ENCODE results near the gene NTN5. TPM values are rescaled to one million over a fixed set of nuclear protein-coding genes. Genes with fewer than 3 reads are reported as not detected.

NTN5 gene
- total and polyA plus RNA-seq, 10 of the 15 experiments (the other 5 are each of a cell fraction or from before 2014, with no cell fraction given), result 0.07 to 0.22 TPM; not detected in 8

DNA sequence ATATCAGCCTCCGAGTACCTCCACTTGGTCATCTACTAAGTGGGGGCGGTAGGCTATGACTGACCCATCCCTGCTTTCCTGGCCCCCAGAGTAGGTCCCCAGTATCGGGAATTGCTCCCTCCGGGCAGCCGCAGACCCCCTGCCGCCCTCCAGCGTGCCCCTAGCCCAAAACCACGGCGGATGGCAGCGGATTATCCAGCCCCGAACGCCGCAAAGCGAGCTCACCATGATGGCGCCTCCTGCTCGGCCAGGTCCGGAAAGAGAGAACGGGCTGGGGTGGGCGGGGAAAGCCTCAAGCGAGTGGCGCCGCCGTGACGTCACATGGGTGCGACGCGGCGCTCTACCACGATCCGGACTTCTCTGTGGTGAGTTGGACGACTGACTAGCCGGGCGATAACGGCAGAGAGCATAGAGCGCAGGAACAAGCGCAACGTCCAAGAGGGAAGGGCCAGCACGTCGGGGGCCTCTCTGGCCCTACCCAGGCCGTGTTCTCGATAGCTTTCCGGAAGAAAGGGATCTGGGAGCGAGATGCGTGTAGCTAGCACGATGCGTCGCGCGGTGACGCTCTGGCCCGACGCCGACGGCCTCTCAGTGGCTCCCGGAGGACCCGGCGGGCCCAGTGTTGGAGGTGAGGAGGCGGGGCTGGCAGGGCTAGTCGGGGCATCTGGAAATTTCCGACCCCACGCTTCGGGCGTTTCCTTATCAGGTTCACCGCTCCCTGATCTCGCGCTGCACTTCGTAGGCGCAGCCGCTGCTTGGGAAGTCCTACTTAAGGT lies 53.7 kb downstream of the NTN5 start, which contains the start of the genes RPL18 and SPHK2 (continued):
- TF ChIP-seq, protein P1, sequence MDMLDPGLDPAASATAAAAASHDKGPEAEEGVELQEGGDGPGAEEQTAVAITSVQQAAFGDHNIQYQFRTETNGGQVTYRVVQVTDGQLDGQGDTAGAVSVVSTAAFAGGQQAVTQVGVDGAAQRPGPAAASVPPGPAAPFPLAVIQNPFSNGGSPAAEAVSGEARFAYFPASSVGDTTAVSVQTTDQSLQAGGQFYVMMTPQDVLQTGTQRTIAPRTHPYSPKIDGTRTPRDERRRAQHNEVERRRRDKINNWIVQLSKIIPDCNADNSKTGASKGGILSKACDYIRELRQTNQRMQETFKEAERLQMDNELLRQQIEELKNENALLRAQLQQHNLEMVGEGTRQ (IDR thresholded peaks at IDR 0.05; ENCODE audit: borderline replicate concordance, low read depth, low read length), result no peak
- TF ChIP-seq BHLHE40 (IDR thresholded peaks at IDR 0.05; ENCODE audit: borderline replicate concordance in 1 of 2, low read depth in 2 of 2, low read length in 1 of 2) (peak; percentile 6 to 79; a peak in 3 of 4 replicates), POLR2AphosphoS5 (IDR thresholded peaks at IDR 0.05; ENCODE audit: low read length) (peak; percentile 99), CREB1 (IDR thresholded peaks at IDR 0.05; ENCODE audit: low read depth) (peak; percentile 99), ZBTB33 (IDR thresholded peaks at IDR 0.05) (no peak), STAT1 (conservative IDR thresholded peaks at IDR 0.05) (peak; percentile 62; the same call in 1 of the 2 replicates), SUPT20H (IDR thresholded peaks at IDR 0.05; ENCODE audit: borderline replicate concordance, control insufficient read depth, low read depth, low read length) (no peak), NFYA (IDR thresholded peaks at IDR 0.05; ENCODE audit: borderline replicate concordance, low read depth, low read length) (no peak), EP300 (IDR thresholded peaks at IDR 0.05; ENCODE audit: borderline replicate concordance in 1 of 2, control insufficient read depth in 1 of 2, low read depth in 2 of 2, low read length in 2 of 2) (no peak), NFIC (IDR thresholded peaks at IDR 0.05; ENCODE audit: low read depth, low read length) (no peak), IKZF2 (IDR thresholded peaks at IDR 0.05) (peak in 1 of 2 experiments; percentile 63; a peak in 1 of 4 replicates), BCL11A (IDR thresholded peaks at IDR 0.05; ENCODE audit: low read depth, low read length) (0 out of 2 replicates have a peak, but pooled peaks have one; percentile 13), NR2F1 (conservative IDR thresholded peaks at IDR 0.05) (0 out of 2 replicates have a peak, but pooled peaks have one; percentile 28), TCF12 (IDR thresholded peaks at IDR 0.05; ENCODE audit: low read depth, low read length) (peak; percentile 15; the same call in 1 of the 2 replicates), CHD4 (IDR thresholded peaks at IDR 0.05) (no peak), SRF (IDR thresholded peaks at IDR 0.05; ENCODE audit: low read depth in 2 of 2, low read length in 2 of 2) (peak; percentile 33 to 94; a peak in 3 of 4 replicates), EED (IDR thresholded peaks at IDR 0.05; ENCODE audit: low read depth) (0 out of 2 replicates have a peak, but pooled peaks have one; percentile 14), KLF5 (IDR thresholded peaks at IDR 0.05; ENCODE audit: partially characterized antibody) (peak; percentile 44)
- TF ChIP-seq, protein P2, sequence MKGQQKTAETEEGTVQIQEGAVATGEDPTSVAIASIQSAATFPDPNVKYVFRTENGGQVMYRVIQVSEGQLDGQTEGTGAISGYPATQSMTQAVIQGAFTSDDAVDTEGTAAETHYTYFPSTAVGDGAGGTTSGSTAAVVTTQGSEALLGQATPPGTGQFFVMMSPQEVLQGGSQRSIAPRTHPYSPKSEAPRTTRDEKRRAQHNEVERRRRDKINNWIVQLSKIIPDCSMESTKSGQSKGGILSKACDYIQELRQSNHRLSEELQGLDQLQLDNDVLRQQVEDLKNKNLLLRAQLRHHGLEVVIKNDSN (IDR thresholded peaks at IDR 0.05; ENCODE audit: borderline replicate concordance, extremely low read length, insufficient read depth, low read depth, low read length), result no peak
- TF ChIP-seq, protein P3, sequence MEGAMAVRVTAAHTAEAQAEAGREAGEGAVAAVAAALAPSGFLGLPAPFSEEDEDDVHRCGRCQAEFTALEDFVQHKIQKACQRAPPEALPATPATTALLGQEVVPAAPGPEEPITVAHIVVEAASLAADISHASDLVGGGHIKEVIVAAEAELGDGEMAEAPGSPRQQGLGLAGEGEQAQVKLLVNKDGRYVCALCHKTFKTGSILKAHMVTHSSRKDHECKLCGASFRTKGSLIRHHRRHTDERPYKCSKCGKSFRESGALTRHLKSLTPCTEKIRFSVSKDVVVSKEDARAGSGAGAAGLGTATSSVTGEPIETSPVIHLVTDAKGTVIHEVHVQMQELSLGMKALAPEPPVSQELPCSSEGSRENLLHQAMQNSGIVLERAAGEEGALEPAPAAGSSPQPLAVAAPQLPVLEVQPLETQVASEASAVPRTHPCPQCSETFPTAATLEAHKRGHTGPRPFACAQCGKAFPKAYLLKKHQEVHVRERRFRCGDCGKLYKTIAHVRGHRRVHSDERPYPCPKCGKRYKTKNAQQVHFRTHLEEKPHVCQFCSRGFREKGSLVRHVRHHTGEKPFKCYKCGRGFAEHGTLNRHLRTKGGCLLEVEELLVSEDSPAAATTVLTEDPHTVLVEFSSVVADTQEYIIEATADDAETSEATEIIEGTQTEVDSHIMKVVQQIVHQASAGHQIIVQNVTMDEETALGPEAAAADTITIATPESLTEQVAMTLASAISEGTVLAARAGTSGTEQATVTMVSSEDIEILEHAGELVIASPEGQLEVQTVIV (IDR thresholded peaks at IDR 0.05; ENCODE audit: borderline replicate concordance, partially characterized antibody), result peak; percentile 73
- TF ChIP-seq, protein P4, sequence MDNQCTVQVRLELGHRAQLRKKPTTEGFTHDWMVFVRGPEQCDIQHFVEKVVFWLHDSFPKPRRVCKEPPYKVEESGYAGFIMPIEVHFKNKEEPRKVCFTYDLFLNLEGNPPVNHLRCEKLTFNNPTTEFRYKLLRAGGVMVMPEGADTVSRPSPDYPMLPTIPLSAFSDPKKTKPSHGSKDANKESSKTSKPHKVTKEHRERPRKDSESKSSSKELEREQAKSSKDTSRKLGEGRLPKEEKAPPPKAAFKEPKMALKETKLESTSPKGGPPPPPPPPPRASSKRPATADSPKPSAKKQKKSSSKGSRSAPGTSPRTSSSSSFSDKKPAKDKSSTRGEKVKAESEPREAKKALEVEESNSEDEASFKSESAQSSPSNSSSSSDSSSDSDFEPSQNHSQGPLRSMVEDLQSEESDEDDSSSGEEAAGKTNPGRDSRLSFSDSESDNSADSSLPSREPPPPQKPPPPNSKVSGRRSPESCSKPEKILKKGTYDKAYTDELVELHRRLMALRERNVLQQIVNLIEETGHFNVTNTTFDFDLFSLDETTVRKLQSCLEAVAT (IDR thresholded peaks at IDR 0.05), result peak; percentile 85

Measured in GM12878 (cell line).